ENCODE data around the gene ATRNL1.

ATRNL1 gene

DNA sequence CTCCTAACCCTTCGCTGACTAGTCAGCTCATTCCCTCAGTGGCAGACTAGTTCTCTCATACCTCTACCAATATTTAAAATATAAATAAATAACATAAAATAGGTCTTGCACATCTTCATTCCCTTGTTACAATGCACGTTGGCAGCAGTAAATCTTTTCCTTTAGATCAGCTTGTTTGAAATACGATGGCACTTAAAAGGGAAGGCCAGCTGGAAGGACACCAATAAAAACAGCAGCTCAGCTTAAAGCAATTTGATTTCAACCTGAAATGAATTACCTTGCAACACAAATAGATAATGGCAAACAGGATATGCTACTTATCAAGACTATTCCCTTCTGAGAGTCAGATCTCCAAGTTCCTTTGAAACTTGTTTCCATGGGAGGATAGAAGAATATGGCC is 858.1 kb downstream of the ATRNL1 start:
- no peak for DNase-seq (ENCODE audit: low spot score)

DNA sequence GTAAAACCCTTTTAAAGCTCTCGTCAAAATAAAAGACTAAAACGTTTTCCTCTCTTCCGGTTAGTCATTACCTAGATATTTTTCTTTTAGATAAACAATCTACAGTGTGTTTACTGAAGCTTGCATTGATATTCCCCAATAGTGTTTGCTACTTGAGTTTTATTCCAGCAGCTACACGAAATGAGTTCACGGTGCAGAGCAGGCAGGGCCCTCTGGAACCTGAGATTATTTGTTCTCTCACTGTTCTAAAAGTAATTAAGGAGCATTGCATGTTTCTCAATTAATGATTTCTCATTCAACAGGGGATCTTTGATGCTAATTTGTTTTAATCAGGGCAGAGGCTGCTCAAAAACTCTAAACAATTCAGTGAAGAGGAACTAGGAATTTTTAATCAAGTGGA is 860.1 kb downstream of the ATRNL1 start:
- DNase-seq (ENCODE audit: low spot score): no peak

DNA sequence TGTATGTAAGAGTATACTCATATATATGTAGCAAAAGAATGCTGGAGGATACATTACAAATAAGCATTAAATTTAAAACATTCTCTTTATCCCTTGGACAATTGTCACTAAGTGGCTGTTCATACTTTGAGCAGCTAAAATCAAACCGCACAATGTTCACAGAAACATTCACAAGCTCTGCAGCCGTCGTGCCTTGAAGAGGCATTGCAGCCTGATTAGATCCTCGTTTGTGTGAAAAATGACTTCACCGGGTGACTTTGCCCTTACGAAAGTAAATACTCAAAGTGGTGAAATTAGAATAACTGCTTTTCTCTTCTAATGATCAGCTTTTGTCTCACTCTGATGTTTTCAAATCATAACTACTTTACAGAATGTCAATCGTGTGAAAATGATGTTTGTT is 860.8 kb downstream of the ATRNL1 start:
- no peak for DNase-seq (ENCODE audit: low spot score)

- no peak for DNase-seq (ENCODE audit: low spot score)
These were observed 863.3 kb downstream of the ATRNL1 start for GRCh38 chr10:115956225-115957011.

DNA sequence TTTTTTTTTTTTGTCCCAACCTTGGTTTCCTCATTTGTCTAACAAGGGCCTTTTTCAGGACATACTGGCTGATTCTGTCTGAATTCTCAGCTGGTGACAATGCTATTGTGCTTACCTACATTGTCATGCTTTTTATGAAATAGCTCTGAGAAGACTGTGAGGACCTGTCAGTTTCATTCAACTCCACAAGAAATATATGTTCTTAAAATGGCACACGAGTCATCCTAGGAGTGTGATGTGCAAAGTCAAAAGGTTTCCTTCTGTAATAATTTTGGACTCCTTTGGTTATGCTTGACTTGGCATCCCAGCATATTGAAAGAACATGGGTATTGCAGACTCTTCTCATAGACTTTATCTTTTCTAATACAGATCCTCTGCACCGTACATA is 863.8 kb downstream of the ATRNL1 start:
- DNase-seq (ENCODE audit: low spot score): no peak

DNA sequence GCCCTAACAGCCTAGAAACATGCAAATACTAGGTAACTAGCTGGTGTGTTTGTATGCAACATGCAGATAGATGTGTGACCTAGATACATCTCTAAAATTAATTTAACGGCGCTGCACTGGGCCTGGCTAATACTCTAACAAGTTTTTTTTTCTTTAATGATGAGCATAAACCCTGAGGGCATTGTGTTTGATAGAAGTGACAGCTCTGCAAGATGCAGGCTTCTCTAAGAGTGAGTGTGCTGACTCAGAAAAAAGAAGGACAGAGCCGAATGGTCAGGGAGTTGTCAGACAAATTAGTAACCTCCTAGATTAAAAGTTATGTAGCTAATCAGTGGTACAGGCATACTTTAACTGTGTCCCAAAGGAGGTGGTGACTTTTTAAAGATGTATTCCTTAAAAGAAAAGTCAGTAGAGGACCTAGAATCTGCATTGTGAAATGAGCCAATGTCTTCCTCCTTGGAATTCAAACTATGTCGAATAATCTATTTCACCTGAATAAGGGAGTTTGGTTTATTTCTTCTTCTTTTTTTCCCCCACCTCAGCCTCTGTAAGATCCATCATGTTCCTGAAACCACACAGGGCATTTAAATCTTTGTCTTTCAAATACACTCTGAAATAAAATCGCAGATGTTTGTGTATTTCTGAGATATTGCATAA is 864.7 kb downstream of the ATRNL1 start:
- DNase-seq (ENCODE audit: low spot score): no peak

GRCh38 chr10:115963848-115964247 is 870.7 kb downstream of the ATRNL1 start:
- DNase-seq (ENCODE audit: low spot score): no peak

DNA sequence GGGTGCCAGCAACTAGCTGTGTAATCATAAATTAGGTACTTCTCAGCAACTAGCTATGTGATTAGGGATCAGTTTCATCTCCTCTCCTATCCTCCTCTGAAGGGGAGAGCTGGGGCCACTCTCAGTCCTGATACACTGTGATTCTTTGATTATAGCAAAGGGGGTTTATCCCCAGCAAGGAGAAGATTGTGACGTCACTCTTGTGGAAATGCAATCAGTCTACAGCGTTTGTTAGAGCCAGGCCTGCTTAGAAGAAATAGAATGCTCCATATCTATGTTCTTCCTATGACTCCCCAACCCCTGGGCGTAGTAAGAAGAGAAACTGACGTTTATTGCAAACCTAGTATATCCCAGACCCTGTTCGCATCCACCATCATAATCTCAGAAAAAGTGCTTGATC is 871.7 kb downstream of the ATRNL1 start:
- no peak for DNase-seq (ENCODE audit: low spot score)

DNA sequence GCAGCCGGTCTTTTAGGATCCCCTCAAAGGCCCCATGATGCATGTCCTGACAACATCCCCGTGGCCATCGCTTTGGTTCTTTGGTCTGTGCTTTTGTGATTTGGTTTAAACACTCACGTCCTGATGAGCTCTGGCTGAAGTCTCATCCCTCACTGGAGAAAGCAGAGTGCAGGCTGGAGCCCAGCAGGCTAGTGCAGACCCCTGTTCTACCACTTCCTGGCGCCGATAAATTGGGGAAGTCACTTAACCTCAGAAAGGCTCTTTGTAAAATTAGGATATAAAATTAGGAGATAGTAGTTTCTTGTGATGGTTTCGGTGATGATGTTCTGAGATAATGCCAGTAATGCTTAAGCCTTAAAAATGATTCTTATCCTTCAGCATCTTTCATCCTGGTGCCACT is 872.2 kb downstream of the ATRNL1 start:
- no peak for DNase-seq (ENCODE audit: low spot score)

- no peak for DNase-seq (ENCODE audit: low spot score)
These were observed 875.1 kb downstream of the ATRNL1 start for GRCh38 chr10:115968236-115968635.

DNA sequence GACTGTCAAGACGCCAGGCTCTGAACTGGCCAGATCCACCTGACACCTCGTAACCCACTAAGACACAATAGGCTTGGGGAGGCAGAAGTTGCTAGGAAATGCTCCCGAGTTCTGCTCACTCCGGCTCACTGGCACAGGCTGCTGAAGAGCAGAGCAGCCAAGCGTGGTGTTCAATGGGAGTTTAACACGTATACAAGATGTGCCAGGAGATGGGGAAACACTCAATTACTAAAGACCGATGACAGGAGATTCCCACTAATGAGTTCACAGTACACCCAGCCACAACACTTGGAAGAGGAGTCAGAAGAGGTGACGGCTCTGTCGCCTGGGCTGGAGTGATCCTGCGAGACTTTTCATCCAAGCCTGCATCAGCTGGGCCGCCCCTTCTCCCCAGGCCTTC is 876.4 kb downstream of the ATRNL1 start:
- no peak for DNase-seq (ENCODE audit: low spot score)

DNA sequence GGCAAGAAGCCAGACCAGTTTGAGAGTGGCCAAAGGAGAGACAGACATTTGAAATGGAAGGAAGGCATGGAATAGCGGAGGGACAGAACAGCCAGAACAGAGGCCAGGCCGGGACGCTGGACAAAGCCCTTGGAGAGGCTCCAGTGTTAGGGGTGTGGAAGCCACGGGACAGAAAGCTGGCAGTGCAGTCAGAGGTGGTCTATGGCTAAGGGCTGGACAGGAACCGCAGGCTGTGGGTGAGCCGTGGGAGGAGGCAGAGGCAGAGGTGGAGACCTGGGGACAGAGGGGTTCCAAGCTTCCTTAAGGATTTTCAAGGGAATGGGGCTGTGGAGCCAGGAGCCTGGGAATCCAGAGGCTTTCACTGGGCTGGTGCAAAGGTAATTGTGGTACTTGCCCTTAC is 878.8 kb downstream of the ATRNL1 start:
- DNase-seq (ENCODE audit: low spot score): no peak

DNA sequence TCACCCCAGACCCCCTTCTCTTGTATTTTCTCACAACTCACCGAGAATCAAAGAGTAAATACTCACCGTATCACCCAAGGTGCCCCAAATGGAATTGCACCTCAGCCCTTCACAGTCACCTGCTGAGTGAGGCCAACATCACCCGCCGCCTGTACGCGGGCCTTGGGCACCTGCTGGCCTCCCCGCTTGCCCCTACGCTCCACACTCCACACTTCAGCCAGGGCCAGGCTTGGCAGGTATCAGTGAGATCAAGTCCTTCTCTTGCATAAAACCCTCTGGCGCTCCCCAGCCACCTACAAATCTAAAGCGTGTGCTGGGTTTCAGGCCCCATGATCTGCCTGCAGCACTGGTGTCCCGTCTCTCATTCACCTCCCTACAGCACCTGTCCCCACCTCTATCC is 879.3 kb downstream of the ATRNL1 start:
- no peak for DNase-seq (ENCODE audit: low spot score)

GRCh38 chr10:115974351-115974750 is 881.2 kb downstream of the ATRNL1 start:
- DNase-seq (ENCODE audit: low spot score): no peak

- no peak for DNase-seq (ENCODE audit: low spot score)
These were observed 881.8 kb downstream of the ATRNL1 start for GRCh38 chr10:115974816-115975430.

- DNase-seq (ENCODE audit: low spot score): no peak
These were observed 882.3 kb downstream of the ATRNL1 start for GRCh38 chr10:115975506-115975905.

DNA sequence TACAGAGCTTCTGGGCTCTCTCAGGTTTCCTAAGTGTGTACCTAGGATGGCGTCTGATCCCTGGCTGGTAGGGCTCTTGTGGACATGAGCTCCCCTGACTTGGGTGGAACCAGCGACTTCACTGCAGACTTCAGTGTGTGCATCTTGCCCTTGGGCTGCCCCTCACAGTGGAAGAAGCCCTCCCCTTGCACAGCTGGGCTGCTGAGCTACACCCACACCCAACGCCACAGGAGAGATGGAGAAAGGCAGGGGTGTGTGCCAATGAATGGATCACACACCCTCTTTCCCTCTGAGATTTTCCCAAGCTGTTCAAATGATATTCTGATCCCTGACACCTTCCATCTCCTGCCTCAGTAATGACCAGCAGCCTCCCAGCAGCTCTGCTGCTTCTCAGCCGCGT is 883.2 kb downstream of the ATRNL1 start:
- DNase-seq (ENCODE audit: low spot score): no peak

GRCh38 chr10:115977855-115978254 is 884.7 kb downstream of the ATRNL1 start:
- no peak for DNase-seq (ENCODE audit: low spot score)

GRCh38 chr10:115979576-115979975 is 886.4 kb downstream of the ATRNL1 start:
- DNase-seq (ENCODE audit: low spot score): no peak

DNA sequence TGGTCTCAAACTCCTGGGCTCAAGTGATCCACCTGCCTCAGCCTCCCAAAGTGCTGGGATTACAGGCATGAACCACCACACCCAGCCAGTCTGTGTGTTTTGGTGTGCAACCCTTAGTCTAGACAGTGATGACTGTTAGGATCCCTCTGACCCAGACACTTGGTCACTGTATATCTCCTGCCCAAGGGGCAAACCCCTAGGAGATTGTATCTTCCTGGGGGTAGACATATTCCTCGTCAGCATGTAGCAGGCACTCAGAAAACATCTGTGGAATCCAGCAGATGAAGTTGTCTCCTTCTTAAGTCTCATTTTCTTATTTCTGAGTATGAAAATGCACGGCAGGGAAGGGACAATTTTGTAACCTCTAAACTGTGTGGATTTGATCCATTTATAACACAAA is 887.3 kb downstream of the ATRNL1 start:
- no peak for DNase-seq (ENCODE audit: low spot score)

GRCh38 chr10:115981081-115981480 is 887.9 kb downstream of the ATRNL1 start:
- peak; percentile 45 for DNase-seq (ENCODE audit: low spot score)

GRCh38 chr10:115982076-115982475 is 888.9 kb downstream of the ATRNL1 start:
- DNase-seq (ENCODE audit: low spot score): no peak

DNA sequence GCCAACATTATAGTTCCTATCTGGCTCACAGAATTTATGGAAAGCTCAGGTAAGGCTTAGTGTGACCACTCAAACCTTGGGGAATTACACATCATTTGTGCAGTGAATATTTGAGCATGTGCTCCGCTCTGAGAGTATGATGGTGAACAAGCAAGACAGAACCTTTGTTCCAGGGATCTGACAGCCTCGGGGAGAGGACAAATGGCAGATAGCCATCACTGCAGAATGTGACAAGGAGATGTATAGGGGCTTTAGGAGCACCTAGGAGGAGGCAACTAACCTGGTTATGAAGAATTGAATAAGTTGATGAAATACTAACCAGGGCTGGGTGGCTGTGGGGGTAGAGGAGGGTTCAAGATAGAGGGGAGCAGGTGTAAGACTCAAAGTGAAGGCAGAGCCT is 889.4 kb downstream of the ATRNL1 start:
- no peak for DNase-seq (ENCODE audit: low spot score)
